Glutamatergic neuron (in vitro differentiated cells): ENCODE data around the gene POLN. TPM values are rescaled to one million over a fixed set of nuclear protein-coding genes. Genes with fewer than 3 reads are reported as not detected.

Experiments
- DNase-seq: peaks from one replicate; pipeline ENCODE4 v3.0.0; 2022
- H3K27ac Mint-ChIP-seq: one replicate; pipeline ENCODE4 v1.8.0; 2020; ENCODE audit warnings: mild to moderate bottlenecking, mixed read lengths, inconsistent platforms; ENCODE audit not compliant: unreplicated experiment
- H3K27me3 Mint-ChIP-seq: one replicate; pipeline ENCODE4 v1.8.0; 2020; ENCODE audit warnings: mild to moderate bottlenecking, moderate library complexity, mixed read lengths, inconsistent platforms; ENCODE audit not compliant: unreplicated experiment
- H3K36me3 Mint-ChIP-seq: one replicate; pipeline ENCODE4 v1.8.0; 2020; ENCODE audit warnings: mild to moderate bottlenecking, mixed read lengths, inconsistent platforms; ENCODE audit not compliant: unreplicated experiment
- H3K4me1 Mint-ChIP-seq: one replicate; pipeline ENCODE4 v1.8.0; 2020; ENCODE audit warnings: mild to moderate bottlenecking, low read depth, mixed read lengths, inconsistent platforms; ENCODE audit not compliant: unreplicated experiment
- H3K4me3 Mint-ChIP-seq: one replicate; pipeline ENCODE4 v1.8.0; 2020; ENCODE audit warnings: mild to moderate bottlenecking, mixed read lengths, inconsistent platforms; ENCODE audit not compliant: unreplicated experiment
- H3K9me3 Mint-ChIP-seq: one replicate; pipeline ENCODE4 v1.8.0; 2020; ENCODE audit warnings: mild to moderate bottlenecking, moderate library complexity, mixed read lengths, inconsistent platforms; ENCODE audit not compliant: unreplicated experiment
- CTCF ChIP-seq: fragments of 200-600 bp; sonication (generic); IDR thresholded peaks from one replicate; pipeline ENCODE4 v1.5.0; 2021; ENCODE audit not compliant: partially characterized antibody, unreplicated experiment
- total RNA-seq: library from RNA; stranded (reverse); fragmentation: NEBNext Ultra II Directional; extraction: Animal tissue kit (Norgen Biotek cat#: 25700); gene quantifications from one replicate; pipeline ENCODE4 v1.2.1, GENCODE V29; 2021; ENCODE audit not compliant: unreplicated experiment

The POLN gene
- total RNA-seq, 1 donor from 2014 or later = 6.8 TPM

DNA sequence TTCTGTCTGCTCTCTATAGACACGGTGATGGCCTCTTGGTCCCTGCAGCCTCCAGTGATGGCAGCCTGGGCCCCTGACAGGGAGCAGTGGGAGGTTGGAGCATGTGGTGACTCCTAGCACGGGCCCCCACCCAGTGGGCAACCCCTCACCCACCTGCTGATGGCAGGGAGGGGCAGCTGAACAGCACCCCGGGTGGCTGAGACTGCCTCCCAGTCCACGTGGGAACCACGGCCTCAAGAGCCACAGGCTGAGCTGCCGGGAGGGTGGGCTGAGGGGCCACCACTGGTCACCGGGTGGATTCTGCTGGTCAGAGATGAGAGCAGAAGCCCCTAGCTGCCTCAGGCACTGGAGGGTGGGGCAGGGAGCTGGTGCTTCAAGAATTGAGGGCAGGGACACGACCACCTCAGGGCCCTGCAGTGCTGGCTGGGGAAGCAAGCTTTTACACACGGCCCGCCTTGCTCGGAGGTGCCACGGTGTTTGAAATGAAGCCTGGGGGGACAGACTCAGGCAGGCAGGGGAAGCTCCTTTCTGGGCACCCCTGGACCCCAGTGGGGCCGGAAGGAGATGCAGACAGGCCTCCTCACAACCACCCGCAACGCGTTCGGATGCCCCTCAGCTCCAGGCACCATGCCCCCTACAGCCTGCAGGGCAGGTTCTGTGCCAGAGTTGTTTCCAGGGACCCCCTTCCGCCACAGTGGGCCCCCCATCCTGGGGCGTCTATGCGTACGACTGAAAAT lies 6.3 kb upstream of the POLN start:
- DNase-seq = peak; percentile 26
- Mint-ChIP-seq H3K27me3 (peaks cover 4% of the 10 kb centered on the region), H3K9me3 (peaks cover 13% of the 10 kb centered on the region), H3K4me3 (no peak overlapping the region), H3K36me3 (no peaks in the 10 kb centered on the region), H3K4me1 (peaks cover 5% of the 10 kb centered on the region), H3K27ac (no peak overlapping the region)
- TF ChIP-seq CTCF = no peak

- Mint-ChIP-seq H3K36me3 (no peaks in the 10 kb centered on the region), H3K4me3 (no peak overlapping the region), H3K9me3 (peaks cover 10% of the 10 kb centered on the region), H3K4me1 (peaks cover 5% of the 10 kb centered on the region), H3K27me3 (no peaks in the 10 kb centered on the region), H3K27ac (no peak overlapping the region)
- peak; percentile 17 for DNase-seq
- TF ChIP-seq CTCF = no peak
Measured at GRCh38 chr4:2247128-2248043, 5.5 kb upstream of the POLN start.

- peaks cover 5% of the 10 kb centered on the region for H3K4me1 Mint-ChIP-seq
- H3K27me3 Mint-ChIP-seq = no peaks in the 10 kb centered on the region
- TF ChIP-seq CTCF = no peak
- H3K9me3 Mint-ChIP-seq = peaks cover 10% of the 10 kb centered on the region
- no peaks in the 10 kb centered on the region for H3K36me3 Mint-ChIP-seq
- no peak overlapping the region for H3K4me3 Mint-ChIP-seq
- peak; percentile 19 for DNase-seq
- no peak overlapping the region for H3K27ac Mint-ChIP-seq
Measured at GRCh38 chr4:2246384-2247127, 4.6 kb upstream of the POLN start.

- H3K4me1 Mint-ChIP-seq = peaks cover 7% of the 10 kb centered on the region
- no peak for TF ChIP-seq CTCF
- no peaks in the 10 kb centered on the region for H3K27me3 Mint-ChIP-seq
- H3K9me3 Mint-ChIP-seq = peaks cover 10% of the 10 kb centered on the region
- no peak for DNase-seq
- H3K36me3 Mint-ChIP-seq = no peaks in the 10 kb centered on the region
- no peak overlapping the region for H3K4me3 Mint-ChIP-seq
- H3K27ac Mint-ChIP-seq = no peak overlapping the region
Measured at GRCh38 chr4:2245787-2246275, 3.9 kb upstream of the POLN start.
